MCF 10A (cell line): ENCODE measurements around the gene CFAP46. TPM values are rescaled to one million over a fixed set of nuclear protein-coding genes. Genes with fewer than 3 reads are reported as not detected.
"Not testable (repeated sequence)": the region's sequence is repeated elsewhere in the genome, so short reads cannot be mapped to it uniquely, and the experiment has no call there.

Experiments used
- BruUV-seq: library from RNA; stranded (reverse); fragments of 400-500 nt; replicated peaks from 2 replicates; lab custom pipeline; 2021; lab: Mats Ljungman, UMichigan
- CTCF ChIA-PET: fragments of 300-600 bp; sonication (Branson Sonifier 250); formaldehyde crosslinking; extraction: SDS; loops from one replicate; lab custom pipeline; 2021; ENCODE audit warnings: antibody characterized with exemption, inconsistent platforms; lab: Yijun Ruan, JAX
- POLR2A ChIA-PET: fragments of 300-600, 350-650 bp; sonication (Branson Sonifier 250); formaldehyde crosslinking; extraction: SDS; loops from one replicate; lab custom pipeline; 2020; ENCODE audit warnings: antibody characterized with exemption, inconsistent platforms; lab: Yijun Ruan, JAX
- DNase-seq: peaks from one replicate; pipeline ENCODE4 v3.0.0-alpha.2; 2018; ENCODE audit not compliant: unreplicated experiment
- H3K27ac Mint-ChIP-seq: one replicate; pipeline ENCODE4 v1.8.0; 2022; ENCODE audit warnings: mild to moderate bottlenecking, low read depth, mixed read lengths; ENCODE audit not compliant: unreplicated experiment
- H3K27me3 Mint-ChIP-seq: one replicate; pipeline ENCODE4 v1.8.0; 2022; ENCODE audit warnings: mixed read lengths; ENCODE audit not compliant: insufficient read depth, unreplicated experiment
- H3K36me3 Mint-ChIP-seq: one replicate; pipeline ENCODE4 v1.8.0; 2022; ENCODE audit warnings: mild to moderate bottlenecking, moderate library complexity, mixed read lengths; ENCODE audit not compliant: insufficient read depth, unreplicated experiment
- H3K4me1 Mint-ChIP-seq: one replicate; pipeline ENCODE4 v1.8.0; 2022; ENCODE audit warnings: mixed read lengths; ENCODE audit not compliant: insufficient read depth, unreplicated experiment
- H3K4me3 Mint-ChIP-seq: one replicate; pipeline ENCODE4 v1.8.0; 2022; ENCODE audit warnings: mild to moderate bottlenecking, moderate library complexity, mixed read lengths; ENCODE audit not compliant: unreplicated experiment
- H3K9me3 Mint-ChIP-seq: one replicate; pipeline ENCODE4 v1.8.0; 2022; ENCODE audit warnings: mixed read lengths; ENCODE audit not compliant: unreplicated experiment
- intact Hi-C: fragments of 100-400 bp; cut with micrococcal nuclease; formaldehyde crosslinking; loops from 2 replicates; pipeline ENCODE4 v1.14.1; 2022
- total RNA-seq: library from RNA; stranded (reverse); gene quantifications from 2 replicates; pipeline ENCODE4 v1.2.3, GENCODE V29; 2022
- TF ChIP-seq, protein P1 (sequence below): fragments of 200-600 bp; IDR thresholded peaks from one replicate; pipeline ENCODE4 v1.8.0; 2022; ENCODE audit warnings: antibody characterized with exemption, mild to moderate bottlenecking; ENCODE audit not compliant: unreplicated experiment

Gene CFAP46
- total RNA-seq, 1 experiment from 2014 or later: 0.33 TPM

DNA sequence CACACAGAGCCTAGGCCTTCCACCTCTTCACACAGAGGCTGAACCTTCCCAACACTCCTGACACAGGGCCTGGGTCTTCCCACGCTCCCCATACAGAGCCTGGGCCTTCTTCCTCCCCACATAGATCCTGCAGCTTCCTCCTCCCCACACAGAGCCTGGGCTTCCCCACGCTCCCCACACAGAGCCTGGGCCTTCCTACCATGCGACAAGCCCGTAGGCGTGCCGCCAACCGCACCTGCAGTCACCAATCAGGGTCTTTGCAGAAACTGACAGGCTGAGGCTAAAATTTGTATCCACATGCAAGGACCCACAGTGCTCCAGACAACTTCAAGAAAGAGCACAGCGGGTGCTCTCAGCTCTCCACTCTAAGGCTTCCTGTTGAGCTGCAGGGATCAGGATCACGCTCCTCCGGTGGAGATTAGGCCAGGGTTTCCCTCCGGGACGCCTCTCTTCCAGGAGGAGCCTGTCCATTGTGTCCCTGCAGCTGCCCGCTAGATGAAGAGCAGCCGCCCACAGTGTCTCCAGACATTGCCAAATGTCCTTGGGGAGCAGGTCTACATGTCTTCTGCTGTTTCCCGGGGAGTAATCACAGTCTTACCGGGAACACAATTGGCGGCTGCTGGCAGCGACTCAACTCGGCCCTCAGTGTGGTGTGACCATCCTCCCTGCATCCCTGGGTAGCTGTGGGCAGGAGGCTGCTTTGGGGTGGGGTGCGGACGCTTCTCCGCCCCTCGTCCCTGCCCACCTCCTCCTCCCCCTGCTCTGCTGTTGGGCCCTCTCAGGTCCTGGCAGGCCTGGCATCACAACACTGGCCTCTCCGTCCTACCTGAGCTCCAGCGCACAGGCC, 9.7 kb downstream of the CFAP46 start:
- DNase-seq: no peak
- CTCF ChIA-PET: no interaction called here
- POLR2A ChIA-PET: no interaction called here
- H3K4me3 Mint-ChIP-seq: no peak overlapping the region
- no peak overlapping the region for H3K27ac Mint-ChIP-seq
- H3K27me3 Mint-ChIP-seq: no peaks in the 10 kb centered on the region
- intact Hi-C loops: no loop called here
- no TSS peak for BruUV-seq
- no peaks in the 10 kb centered on the region for H3K4me1 Mint-ChIP-seq
- H3K36me3 Mint-ChIP-seq: no peaks in the 10 kb centered on the region
- TF ChIP-seq, protein P1, sequence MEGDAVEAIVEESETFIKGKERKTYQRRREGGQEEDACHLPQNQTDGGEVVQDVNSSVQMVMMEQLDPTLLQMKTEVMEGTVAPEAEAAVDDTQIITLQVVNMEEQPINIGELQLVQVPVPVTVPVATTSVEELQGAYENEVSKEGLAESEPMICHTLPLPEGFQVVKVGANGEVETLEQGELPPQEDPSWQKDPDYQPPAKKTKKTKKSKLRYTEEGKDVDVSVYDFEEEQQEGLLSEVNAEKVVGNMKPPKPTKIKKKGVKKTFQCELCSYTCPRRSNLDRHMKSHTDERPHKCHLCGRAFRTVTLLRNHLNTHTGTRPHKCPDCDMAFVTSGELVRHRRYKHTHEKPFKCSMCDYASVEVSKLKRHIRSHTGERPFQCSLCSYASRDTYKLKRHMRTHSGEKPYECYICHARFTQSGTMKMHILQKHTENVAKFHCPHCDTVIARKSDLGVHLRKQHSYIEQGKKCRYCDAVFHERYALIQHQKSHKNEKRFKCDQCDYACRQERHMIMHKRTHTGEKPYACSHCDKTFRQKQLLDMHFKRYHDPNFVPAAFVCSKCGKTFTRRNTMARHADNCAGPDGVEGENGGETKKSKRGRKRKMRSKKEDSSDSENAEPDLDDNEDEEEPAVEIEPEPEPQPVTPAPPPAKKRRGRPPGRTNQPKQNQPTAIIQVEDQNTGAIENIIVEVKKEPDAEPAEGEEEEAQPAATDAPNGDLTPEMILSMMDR: no peak
- peaks cover 7% of the 10 kb centered on the region for H3K9me3 Mint-ChIP-seq

DNA sequence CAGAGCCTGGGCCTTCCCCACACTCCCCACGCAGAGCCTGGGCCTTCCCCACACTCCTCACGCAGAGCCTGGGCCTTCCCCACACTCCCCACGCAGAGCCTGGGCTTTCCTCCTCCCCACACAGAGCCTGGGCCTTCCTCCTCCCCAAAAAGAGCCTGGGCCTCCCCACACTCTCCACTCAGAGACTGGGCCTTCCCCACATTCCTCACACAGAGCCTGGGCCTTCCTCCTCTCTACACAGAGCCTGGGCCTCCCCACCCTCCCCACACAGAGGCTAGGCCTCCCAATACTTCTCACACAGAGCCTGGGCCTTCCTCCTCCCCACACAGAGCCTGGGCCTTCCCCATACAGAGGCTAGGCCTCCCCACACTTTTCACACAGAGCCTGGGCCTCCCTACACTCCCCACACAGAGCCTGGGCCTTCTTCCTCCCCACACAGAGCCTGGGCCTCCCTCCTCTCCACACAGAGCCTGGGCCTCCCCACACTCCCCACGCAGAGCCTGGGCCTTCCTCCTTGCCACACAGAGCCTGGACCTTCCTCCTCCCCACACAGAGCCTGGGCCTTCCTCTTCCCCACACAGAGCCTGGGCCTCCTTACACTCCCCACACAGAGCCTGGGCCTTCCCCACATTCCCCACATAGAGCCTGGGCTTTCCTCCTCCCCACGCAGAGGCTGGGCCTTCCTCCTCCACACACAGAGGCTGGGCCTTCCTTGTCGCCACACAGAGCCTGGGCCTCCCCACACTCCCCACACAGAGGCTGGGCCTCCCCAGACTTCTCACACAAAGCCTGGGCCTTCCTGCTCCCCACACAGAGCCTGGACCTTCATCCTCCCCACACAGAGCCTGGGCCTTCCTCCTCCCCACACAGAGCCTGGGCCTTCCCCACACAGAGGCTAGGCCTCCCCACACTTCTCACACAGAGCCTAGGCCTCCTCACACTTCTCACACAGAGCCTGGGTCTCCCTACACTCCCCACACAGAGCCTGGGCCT, 10.8 kb downstream of the CFAP46 start:
- H3K4me1 Mint-ChIP-seq, H3K4me3 Mint-ChIP-seq, POLR2A ChIA-PET, BruUV-seq, intact Hi-C loops, H3K27me3 Mint-ChIP-seq, H3K9me3 Mint-ChIP-seq, H3K36me3 Mint-ChIP-seq, H3K27ac Mint-ChIP-seq, CTCF ChIA-PET, DNase-seq: not testable (repeated sequence)

DNA sequence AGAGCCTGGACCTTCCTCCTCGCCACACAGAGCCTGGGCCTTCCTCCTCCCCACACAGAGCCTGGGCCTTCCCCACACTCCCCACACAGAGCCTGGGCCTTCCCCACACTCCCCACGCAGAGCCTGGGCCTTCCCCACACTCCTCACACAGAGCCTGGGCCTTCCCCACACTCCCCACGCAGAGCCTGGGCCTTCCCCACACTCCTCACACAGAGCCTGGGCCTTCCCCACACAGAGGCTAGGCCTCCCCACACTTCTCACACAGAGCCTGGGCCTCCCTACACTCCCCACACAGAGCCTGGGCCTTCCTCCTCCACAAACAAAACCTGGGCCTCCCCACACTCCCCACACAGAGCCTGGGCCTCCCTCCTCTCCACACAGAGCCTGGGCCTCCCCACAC, 11.7 kb downstream of the CFAP46 start:
- H3K4me3 Mint-ChIP-seq, intact Hi-C loops, H3K4me1 Mint-ChIP-seq, DNase-seq, H3K36me3 Mint-ChIP-seq, CTCF ChIA-PET, POLR2A ChIA-PET, H3K27ac Mint-ChIP-seq, H3K9me3 Mint-ChIP-seq, H3K27me3 Mint-ChIP-seq, BruUV-seq: not testable (repeated sequence)

DNA sequence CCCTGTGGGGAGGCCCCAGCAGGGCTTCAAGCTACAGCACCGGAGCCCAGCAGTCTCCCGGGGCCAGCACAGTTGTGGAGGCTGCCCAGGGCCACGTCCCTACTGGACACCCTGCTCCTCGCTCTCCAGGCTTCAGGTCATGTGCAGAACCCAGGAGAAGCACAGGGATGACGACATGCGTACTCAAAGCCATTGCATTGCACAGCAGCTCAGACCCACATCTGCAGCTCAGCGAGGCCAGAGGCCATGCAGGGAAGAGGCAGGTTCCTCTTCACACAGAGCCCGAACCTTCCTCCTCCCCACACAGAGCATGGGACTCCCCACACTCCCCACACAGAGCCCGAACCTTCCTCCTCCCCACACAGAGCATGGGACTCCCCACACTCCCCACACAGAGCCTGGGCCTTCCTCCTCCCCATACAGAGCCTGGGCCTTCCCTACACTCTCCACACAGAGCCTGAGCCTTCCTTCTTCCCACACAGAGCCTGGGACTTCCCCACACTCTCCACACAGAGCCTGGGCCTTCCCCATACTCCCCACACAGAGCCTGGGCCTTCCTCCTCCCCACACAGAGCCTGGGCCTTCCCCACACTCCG, 12.3 kb downstream of the CFAP46 start:
- ChIA-PET POLR2A (no interaction called here), CTCF (interaction anchor here (0.6 kb wide), 1 partner anchor 26 kb away, joined by 3 read pairs; no protein-coding TSS in a partner anchor)
- Mint-ChIP-seq H3K36me3 (no peaks in the 10 kb centered on the region), H3K4me3 (no peak overlapping the region), H3K27me3 (no peaks in the 10 kb centered on the region), H3K27ac (no peak overlapping the region), H3K9me3 (peaks cover 7% of the 10 kb centered on the region), H3K4me1 (no peaks in the 10 kb centered on the region)
- intact Hi-C loops: no loop called here
- no peak for DNase-seq
- no TSS peak for BruUV-seq
- TF ChIP-seq, protein P1: no peak
